Activated CD4-positive, alpha-beta memory T cell treated with anti-CD3 and anti-CD28 coated beads for 36 hours (primary cell): ENCODE data around the gene CYRIA. TPM values are rescaled to one million over a fixed set of nuclear protein-coding genes. Genes with fewer than 3 reads are reported as not detected.

Source experiments
- CTCF ChIA-PET: fragments of 350-600 bp; sonication (Branson Sonifier 250); formaldehyde crosslinking; loops from one replicate; lab custom pipeline; 2021; ENCODE audit warnings: antibody characterized with exemption, inconsistent platforms; lab: Charles Lee
- POLR2A ChIA-PET: fragments of 350-600 bp; sonication (Branson Sonifier 250); formaldehyde crosslinking; loops from one replicate; lab custom pipeline; 2021; ENCODE audit warnings: antibody characterized with exemption; lab: Charles Lee
- DNase-seq: peaks from one replicate; pipeline ENCODE4 v3.0.0-alpha.2; 2020
- H3K27ac Mint-ChIP-seq: one replicate; pipeline ENCODE4 v1.8.0; 2021; ENCODE audit warnings: mixed read lengths
- H3K27me3 Mint-ChIP-seq: one replicate; pipeline ENCODE4 v1.8.0; 2021; ENCODE audit warnings: mixed read lengths
- H3K36me3 Mint-ChIP-seq: one replicate; pipeline ENCODE4 v1.8.0; 2021; ENCODE audit warnings: mixed read lengths
- H3K4me1 Mint-ChIP-seq: one replicate; pipeline ENCODE4 v1.8.0; 2021; ENCODE audit warnings: low read depth, mixed read lengths
- H3K4me3 Mint-ChIP-seq: one replicate; pipeline ENCODE4 v1.8.0; 2021; ENCODE audit warnings: mild to moderate bottlenecking, mixed read lengths
- H3K9me3 Mint-ChIP-seq: one replicate; pipeline ENCODE4 v1.8.0; 2021; ENCODE audit warnings: mixed read lengths
- intact Hi-C: fragments of 100-400 bp; cut with micrococcal nuclease; formaldehyde crosslinking; loops from one replicate; pipeline ENCODE4 v1.15.1; 2023
- total RNA-seq, 2 experiments: library from RNA; stranded (reverse); gene quantifications; one replicate each; pipeline ENCODE4 v1.2.3, GENCODE V29; 2021

CYRIA gene
- total RNA-seq, 2 experiments from 2014 or later = 0.81 to 0.99 TPM

- ChIA-PET POLR2A (no interaction called here), CTCF (no interaction called here)
- H3K4me3 Mint-ChIP-seq = no peak overlapping the region
- intact Hi-C loops = no loop called here
- peaks cover 14% of the 10 kb centered on the region for H3K27me3 Mint-ChIP-seq
- no peaks in the 10 kb centered on the region for H3K9me3 Mint-ChIP-seq
- no peak overlapping the region for H3K27ac Mint-ChIP-seq
- DNase-seq = no peak
- H3K36me3 Mint-ChIP-seq = no peaks in the 10 kb centered on the region
- H3K4me1 Mint-ChIP-seq = peaks cover under 1% of the 10 kb centered on the region
These were observed 9.6 kb downstream of the CYRIA start for GRCh38 chr2:16655905-16656642.

- Mint-ChIP-seq H3K27ac (no peak overlapping the region), H3K4me3 (no peak overlapping the region), H3K27me3 (peaks cover 14% of the 10 kb centered on the region), H3K36me3 (no peaks in the 10 kb centered on the region), H3K4me1 (peaks cover 6% of the 10 kb centered on the region), H3K9me3 (no peaks in the 10 kb centered on the region)
- intact Hi-C loops = no loop called here
- POLR2A ChIA-PET = no interaction called here
- no peak for DNase-seq
- CTCF ChIA-PET = no interaction called here
These were observed 10.2 kb downstream of the CYRIA start for GRCh38 chr2:16655445-16655837.

DNA sequence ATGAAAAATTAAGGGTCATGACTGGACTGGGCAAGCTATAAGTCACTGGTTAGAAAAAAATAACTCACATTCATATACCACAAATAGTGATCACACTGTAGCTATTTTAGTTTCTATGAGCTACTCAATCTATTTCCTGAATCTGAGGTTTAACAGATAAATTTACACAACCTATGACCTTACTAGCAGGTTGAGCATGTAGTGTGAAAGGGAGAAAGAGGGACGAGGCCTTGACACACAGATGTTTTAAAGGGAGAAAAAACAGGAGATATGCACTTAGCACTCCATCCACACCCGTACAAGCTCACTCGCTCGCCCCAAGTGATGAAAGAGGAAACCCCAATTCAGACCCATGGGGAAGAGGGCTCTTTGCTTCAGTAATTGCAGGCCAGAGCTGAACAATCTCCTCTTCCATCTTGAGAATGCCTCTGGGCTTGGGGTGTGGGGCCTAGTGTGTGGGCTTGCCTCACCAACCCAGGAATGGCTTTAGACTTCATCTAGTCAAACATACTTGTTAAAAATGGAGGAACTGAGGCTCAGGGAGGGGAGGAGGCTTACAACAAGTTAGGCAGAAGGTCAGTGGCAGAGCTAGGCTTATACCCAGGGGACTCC lies 10.7 kb downstream of the CYRIA start:
- Mint-ChIP-seq H3K36me3 (no peaks in the 10 kb centered on the region), H3K27ac (no peak overlapping the region), H3K9me3 (no peaks in the 10 kb centered on the region), H3K27me3 (peaks cover 9% of the 10 kb centered on the region), H3K4me1 (peaks cover 6% of the 10 kb centered on the region), H3K4me3 (no peak overlapping the region)
- no peak for DNase-seq
- CTCF ChIA-PET = interaction anchor here (0.8 to 1.7 kb wide), 2 partner anchors 11 to 46 kb away, joined by 3 to 4 read pairs; no protein-coding TSS in a partner anchor
- POLR2A ChIA-PET = no interaction called here
- intact Hi-C loops = no loop called here

GRCh38 chr2:16653799-16654198 lies 11.8 kb downstream of the CYRIA start:
- CTCF ChIA-PET = interaction anchor here (0.8 to 1.7 kb wide), 2 partner anchors 10 to 45 kb away, joined by 3 to 4 read pairs; no protein-coding TSS in a partner anchor
- H3K4me3 Mint-ChIP-seq = no peak overlapping the region

DNA sequence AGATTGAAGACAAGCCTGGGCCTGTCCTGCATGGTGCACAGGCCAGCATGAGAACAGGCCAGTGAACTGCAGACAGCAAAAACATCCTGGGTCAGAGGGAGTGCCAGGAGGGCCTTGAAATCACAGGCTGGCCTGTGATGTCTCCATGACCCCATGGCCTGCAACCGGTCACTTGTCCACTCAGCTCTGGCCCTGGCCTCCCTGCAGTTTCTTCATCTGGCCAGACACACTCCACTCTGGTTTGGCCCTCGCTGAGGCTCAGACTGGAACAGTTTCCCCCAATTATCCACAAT lies 12.6 kb downstream of the CYRIA start:
- H3K4me1 Mint-ChIP-seq = peaks cover 7% of the 10 kb centered on the region
- no peak for DNase-seq
- ChIA-PET CTCF (interaction anchor here (1.1 to 1.3 kb wide), 2 partner anchors 44 to 104 kb away, joined by 3 to 4 read pairs; no protein-coding TSS in a partner anchor), POLR2A (no interaction called here)
- H3K4me3 Mint-ChIP-seq = no peak overlapping the region
- no peaks in the 10 kb centered on the region for H3K9me3 Mint-ChIP-seq
- intact Hi-C loops = no loop called here
- H3K27ac Mint-ChIP-seq = no peak overlapping the region
- no peaks in the 10 kb centered on the region for H3K36me3 Mint-ChIP-seq
- peaks cover 5% of the 10 kb centered on the region for H3K27me3 Mint-ChIP-seq

More at GRCh38 chr2:16653799-16654198, 11.8 kb downstream of the CYRIA start:
- Mint-ChIP-seq H3K27me3 (peaks cover 8% of the 10 kb centered on the region), H3K4me1 (peaks cover 7% of the 10 kb centered on the region), H3K36me3 (no peaks in the 10 kb centered on the region), H3K9me3 (no peaks in the 10 kb centered on the region), H3K27ac (no peak overlapping the region)
- POLR2A ChIA-PET = interaction anchor here (0.6 kb wide), 1 partner anchor 584 kb away, joined by 3 read pairs; no protein-coding TSS in a partner anchor
- no peak for DNase-seq
- intact Hi-C loops = no loop called here

DNA sequence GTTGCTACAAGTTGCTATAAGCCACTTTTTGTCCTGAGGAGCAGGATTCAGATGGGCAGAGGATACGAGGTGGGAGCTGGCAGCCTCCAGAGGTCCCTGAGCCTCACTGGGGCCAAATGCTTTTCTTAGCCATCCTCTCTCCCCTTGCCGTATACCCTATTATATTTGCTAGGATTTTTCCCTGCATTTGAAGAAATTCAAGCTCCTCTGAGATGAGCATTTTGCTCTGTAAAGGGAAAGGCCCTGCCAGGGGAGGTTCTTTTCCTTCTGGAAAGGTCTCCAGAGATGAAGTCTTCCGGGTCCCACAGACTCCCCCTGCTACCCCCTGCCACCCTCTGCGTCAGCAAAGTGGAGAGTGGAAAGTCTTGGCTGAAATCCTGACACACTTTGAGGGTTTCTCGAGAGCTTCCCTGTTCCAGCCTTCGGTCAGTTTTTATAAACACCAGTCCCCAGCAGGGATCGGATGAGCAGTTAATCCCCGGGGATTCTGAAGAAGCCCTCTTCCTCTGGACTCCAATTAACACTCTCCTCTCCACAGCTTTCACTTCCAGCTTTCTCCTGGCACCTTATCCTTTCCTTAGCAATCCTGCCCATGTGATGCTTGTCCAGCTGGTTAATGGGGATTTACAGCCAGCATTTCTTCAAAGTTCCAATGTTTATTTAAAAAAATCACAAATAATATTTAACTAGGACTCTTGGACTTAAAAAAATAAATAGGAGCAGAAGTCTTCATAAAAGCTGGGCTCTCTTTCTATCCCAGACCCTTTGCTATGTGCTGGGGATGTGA lies 13.1 kb downstream of the CYRIA start:
- H3K9me3 Mint-ChIP-seq = no peaks in the 10 kb centered on the region
- no peaks in the 10 kb centered on the region for H3K36me3 Mint-ChIP-seq
- CTCF ChIA-PET = interaction anchor here (1.1 to 1.3 kb wide), 2 partner anchors 44 to 104 kb away, joined by 3 to 4 read pairs; no protein-coding TSS in a partner anchor

DNA sequence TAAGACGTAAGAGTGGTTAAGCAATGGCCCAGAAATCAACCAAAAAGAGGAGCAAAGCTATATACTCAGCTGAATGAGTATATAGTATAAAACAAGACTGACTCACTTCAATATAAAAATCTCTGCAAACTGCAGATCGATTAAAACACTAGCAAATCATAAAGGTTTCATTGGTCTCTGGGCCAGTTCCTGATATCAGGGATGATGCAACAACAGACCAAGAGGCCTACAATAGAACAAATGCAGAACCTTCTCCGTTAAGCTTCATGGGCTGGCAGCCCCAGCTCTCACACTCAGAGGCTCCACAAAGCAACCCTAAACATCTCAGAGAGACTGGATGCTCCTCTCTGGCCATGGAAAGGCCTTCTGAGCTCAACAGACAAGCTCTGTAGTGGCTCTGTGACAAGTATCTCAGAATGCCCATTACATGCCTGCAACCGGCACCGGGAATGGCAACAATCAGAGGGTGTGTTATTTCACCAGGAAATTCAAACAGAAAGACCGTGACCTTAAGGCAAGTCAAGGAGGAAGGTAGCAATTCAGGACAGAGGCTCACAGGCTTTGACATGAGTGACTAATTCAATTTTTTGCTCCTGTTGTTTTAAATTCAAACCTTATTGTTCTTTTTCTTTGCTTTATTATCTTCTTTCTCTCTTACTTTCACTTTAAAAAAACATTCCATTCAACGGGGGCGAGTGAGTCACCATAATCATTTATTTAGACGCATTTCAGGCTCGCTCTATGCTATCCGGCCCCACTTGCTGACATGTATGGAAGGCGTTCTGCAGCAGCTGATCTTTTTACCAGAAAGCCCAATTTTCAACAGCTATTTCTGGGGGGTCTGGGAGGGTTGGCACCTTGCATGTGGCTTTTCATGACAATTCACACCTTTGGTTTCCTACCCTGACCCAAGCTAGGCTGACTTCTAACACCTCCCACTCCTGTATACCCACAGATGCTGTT lies 15.1 kb downstream of the CYRIA start:
- no peak overlapping the region for H3K27ac Mint-ChIP-seq
- no peaks in the 10 kb centered on the region for H3K9me3 Mint-ChIP-seq
- H3K4me3 Mint-ChIP-seq = no peak overlapping the region
- no peaks in the 10 kb centered on the region for H3K36me3 Mint-ChIP-seq
- intact Hi-C loops = no loop called here
- H3K4me1 Mint-ChIP-seq = peaks cover 7% of the 10 kb centered on the region
- ChIA-PET POLR2A (no interaction called here), CTCF (interaction anchor here (1.1 kb wide), 1 partner anchor 106 kb away, joined by 3 read pairs; no protein-coding TSS in a partner anchor)
- H3K27me3 Mint-ChIP-seq = peaks cover 3% of the 10 kb centered on the region
- no peak for DNase-seq

More for the DNA sequence above, 13.1 kb downstream of the CYRIA start:
- Mint-ChIP-seq H3K4me3 (no peak overlapping the region), H3K4me1 (peaks cover 7% of the 10 kb centered on the region), H3K27ac (no peak overlapping the region), H3K27me3 (peaks cover 5% of the 10 kb centered on the region)
- POLR2A ChIA-PET = no interaction called here
- intact Hi-C loops = no loop called here
- DNase-seq = no peak

DNA sequence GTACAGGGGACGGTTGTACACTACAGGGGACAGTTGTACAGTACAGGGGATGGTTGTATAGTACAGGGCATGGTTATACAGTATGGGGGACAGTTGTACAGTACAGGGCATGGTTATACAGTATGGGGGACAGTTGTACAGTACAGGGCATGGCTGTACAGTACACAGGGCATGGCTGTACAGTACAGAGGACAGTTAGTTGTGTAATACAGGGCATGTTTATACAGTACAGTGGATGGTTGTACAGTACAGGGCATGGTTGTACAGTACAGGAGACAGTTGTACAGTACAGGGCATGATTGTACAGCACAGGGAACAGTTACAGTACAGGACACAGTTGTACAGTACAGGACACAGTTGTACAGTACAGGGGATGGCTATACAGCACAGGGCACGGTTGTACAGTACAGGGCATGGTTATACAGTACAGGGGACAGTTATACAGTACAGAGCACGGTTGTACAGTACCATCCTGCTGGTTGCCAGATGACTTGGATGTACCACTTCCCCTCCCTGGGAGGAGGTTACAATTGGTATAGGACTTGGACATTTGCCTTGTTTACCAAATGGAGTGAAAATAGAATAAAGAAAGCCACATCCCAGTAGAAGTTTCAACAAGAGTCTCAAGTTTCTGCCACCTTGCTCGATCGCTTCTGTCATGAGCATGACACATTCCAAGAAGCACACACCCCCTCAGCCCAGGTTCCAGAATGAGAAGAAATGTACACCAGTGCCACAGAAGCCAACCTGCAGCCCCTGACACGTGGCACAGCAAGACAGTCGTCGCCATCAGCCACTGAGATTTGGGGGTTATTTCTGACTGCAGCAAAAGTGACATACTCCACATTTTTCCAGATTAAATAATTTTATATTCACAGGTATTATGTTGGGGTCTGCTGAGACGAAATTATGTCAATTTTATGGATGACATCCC lies 16.0 kb downstream of the CYRIA start:
- H3K27me3 Mint-ChIP-seq = peaks cover 2% of the 10 kb centered on the region
- H3K4me1 Mint-ChIP-seq = peaks cover 7% of the 10 kb centered on the region
- H3K9me3 Mint-ChIP-seq = no peaks in the 10 kb centered on the region
- no peaks in the 10 kb centered on the region for H3K36me3 Mint-ChIP-seq
- no peak overlapping the region for H3K27ac Mint-ChIP-seq
- CTCF ChIA-PET = no interaction called here
- peak; percentile 47 for DNase-seq
- POLR2A ChIA-PET = no interaction called here
- intact Hi-C loops = no loop called here
- no peak overlapping the region for H3K4me3 Mint-ChIP-seq

DNA sequence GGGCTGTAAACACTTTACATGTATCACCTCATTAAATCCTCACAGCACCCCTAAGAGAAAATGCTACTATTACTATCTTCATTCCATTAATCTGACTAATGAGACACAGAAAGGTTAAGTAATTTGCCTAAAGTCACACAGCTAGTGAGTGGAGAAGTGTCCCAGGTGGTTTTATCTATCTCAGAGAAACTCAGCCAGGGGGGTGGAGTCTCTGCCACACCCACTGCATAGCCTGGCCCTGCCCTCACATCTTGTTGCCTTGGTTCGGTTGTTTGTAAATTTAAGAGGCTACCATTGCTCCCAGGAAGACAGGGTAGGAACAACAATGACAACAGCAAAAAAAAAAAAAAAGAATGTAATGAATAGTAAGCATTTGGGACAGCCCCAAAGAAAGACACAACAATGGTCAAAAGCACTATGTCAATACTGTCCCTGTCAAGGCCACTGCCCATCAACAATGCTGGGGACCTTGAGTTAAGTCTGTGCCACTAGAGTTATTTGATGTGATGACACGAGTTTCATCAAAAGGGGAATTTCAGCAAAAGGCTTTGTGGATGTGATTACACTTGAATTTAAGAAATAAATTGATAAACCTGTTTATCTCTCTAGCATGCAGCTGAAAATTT lies 17.5 kb downstream of the CYRIA start:
- Mint-ChIP-seq H3K4me1 (peaks cover 7% of the 10 kb centered on the region), H3K27ac (no peak overlapping the region), H3K4me3 (no peak overlapping the region), H3K9me3 (no peaks in the 10 kb centered on the region), H3K36me3 (no peaks in the 10 kb centered on the region), H3K27me3 (peaks cover 2% of the 10 kb centered on the region)
- ChIA-PET POLR2A (no interaction called here), CTCF (no interaction called here)
- intact Hi-C loops = no loop called here
- DNase-seq = no peak

DNA sequence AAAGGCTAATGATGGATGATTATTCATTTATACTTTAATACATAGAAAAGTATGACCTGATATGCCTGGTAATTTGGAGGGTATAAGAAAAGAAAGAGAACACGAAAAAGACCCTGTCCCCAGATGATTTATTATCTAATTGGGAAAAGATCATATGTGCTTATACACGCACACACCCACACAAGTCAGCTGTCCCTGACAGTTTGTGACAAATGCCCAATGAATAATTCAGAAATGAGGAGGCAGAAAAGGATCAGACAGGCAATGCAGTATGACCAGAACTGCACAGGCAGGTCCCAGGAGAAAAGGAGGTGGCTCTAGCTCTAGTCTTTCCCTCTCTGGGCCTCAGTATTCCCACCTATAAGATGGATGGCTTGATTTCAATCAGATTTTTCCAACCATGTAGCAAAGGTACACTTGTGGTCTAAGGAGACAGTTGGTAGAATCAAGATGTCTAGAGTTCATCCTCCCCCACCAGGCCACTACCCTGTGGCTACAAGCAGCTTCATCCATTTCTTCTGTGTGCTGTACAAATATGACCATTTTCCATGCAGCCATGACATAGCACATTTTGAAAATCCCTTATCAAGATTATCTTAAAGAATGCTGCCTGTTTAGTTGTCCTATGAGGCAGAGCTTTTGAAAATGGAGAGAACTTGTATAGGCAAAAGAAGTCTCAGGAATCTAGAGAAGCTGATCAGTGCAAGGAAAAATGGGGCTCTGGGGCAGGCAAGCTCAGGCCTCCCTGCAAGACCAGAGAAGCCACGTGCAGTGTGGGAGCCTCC lies 19.7 kb downstream of the CYRIA start:
- Mint-ChIP-seq H3K27me3 (no peaks in the 10 kb centered on the region), H3K4me3 (no peak overlapping the region), H3K36me3 (no peaks in the 10 kb centered on the region), H3K9me3 (no peaks in the 10 kb centered on the region), H3K27ac (no peak overlapping the region), H3K4me1 (peaks cover 6% of the 10 kb centered on the region)
- intact Hi-C loops = no loop called here
- CTCF ChIA-PET = interaction anchor here (1.6 kb wide), 1 partner anchor 37 kb away, joined by 5 read pairs; no protein-coding TSS in a partner anchor
- POLR2A ChIA-PET = no interaction called here
- DNase-seq = no peak
